HUES48 (cell line): ENCODE data around the gene GSTA3.
"Not testable (repeated sequence)": the region's sequence is repeated elsewhere in the genome, so short reads cannot be mapped to it uniquely, and the experiment has no call there.

Experiments used
- H3K27ac ChIP-seq: one replicate; pipeline ENCODE4 v1.7.0; 2013; ENCODE audit warnings: low read depth, low read length, inconsistent platforms
- H3K27me3 ChIP-seq: 2 replicates; pipeline ENCODE4 v1.6.1; 2013; ENCODE audit warnings: mild to moderate bottlenecking, low read length; ENCODE audit not compliant: control insufficient read depth, insufficient read depth
- H3K36me3 ChIP-seq: 2 replicates; pipeline ENCODE4 v1.6.1; 2013; ENCODE audit warnings: low read length; ENCODE audit not compliant: control insufficient read depth, insufficient read depth
- H3K4me1 ChIP-seq: 2 replicates; pipeline ENCODE4 v1.6.1; 2013; ENCODE audit warnings: mild to moderate bottlenecking, low read length; ENCODE audit not compliant: control insufficient read depth, insufficient read depth
- H3K4me3 ChIP-seq: 2 replicates; pipeline ENCODE4 v1.5.1; 2013; ENCODE audit warnings: mild to moderate bottlenecking, low read depth, low read length
- H3K9ac ChIP-seq: 2 replicates; pipeline ENCODE4 v1.6.1; 2013; ENCODE audit warnings: mild to moderate bottlenecking, low read depth, low read length, moderate library complexity
- H3K9me3 ChIP-seq: 2 replicates; pipeline ENCODE4 v1.6.1; 2013; ENCODE audit warnings: low read length; ENCODE audit not compliant: control insufficient read depth, insufficient read depth

Gene GSTA3

DNA sequence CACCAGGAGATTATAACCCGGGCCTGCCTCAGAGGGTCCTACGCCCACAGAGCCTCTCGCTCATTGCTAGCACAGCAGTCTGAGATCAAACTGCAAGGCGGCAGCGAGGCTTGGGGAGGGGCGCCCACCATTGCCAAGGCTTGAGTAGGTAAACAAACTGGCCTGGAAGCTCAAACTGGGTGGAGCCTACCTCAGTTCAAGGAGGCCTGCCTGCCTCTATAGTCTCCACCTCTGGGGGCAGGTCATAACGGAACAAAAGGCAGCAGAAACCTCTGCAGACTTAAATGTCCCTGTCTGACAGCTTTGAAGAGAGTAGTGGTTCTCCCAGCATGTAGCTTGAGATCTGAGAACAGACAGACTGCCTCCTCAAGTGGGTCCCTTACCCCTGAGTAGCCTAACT is 48.3 kb downstream of the GSTA3 start:
- H3K4me1 ChIP-seq, H3K27ac ChIP-seq, H3K4me3 ChIP-seq, H3K9ac ChIP-seq, H3K9me3 ChIP-seq, H3K27me3 ChIP-seq, H3K36me3 ChIP-seq: not testable (repeated sequence)

DNA sequence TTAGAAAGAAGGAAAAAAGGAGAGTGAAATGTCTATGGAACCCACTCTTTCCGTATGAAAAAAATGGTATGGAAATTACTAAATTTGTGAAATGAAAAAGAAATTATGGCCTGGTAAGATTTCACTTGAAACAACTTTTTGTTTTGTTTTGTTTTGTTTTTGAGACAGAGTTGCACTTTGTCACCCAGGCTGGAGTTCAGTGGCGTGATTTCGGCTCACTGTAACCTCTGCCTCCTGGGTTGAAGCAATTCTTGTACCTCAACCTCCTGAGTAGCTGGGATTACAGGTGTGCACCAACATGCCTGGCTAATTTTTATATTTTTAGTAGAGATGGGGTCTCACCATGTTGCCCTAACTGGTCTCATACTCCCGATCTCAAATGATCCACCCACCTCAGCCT is 51.1 kb downstream of the GSTA3 start:
- H3K4me3 ChIP-seq: no peak overlapping the region
- no peaks in the 10 kb centered on the region for H3K27me3 ChIP-seq
- no peaks in the 10 kb centered on the region for H3K36me3 ChIP-seq
- H3K27ac ChIP-seq: no peak overlapping the region
- no peaks in the 10 kb centered on the region for H3K9me3 ChIP-seq
- no peak overlapping the region for H3K9ac ChIP-seq
- H3K4me1 ChIP-seq: peaks cover 6% of the 10 kb centered on the region; the same call in 1 of the 2 replicates

DNA sequence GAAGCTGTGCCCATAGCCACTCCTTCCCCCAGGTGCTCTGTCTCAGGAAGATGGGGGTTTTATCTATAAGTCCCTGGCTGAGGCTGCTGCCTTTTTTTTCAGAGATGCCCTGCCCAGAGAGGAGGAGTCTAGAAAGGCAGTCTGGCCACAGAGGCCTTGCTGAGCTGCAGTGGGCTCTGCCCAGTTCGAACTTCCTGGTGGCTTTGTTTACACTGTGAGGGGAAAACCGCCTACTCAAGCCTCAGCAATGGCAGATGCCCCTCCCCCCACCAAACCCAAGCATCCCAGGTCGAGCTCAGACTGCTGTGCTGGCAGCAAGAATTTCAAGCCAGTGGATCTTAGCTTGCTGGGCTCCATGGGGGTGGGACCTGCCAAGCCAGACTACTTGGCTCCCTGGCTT is 53.4 kb downstream of the GSTA3 start:
- not testable (repeated sequence) for H3K4me1 ChIP-seq, H3K9ac ChIP-seq, H3K27me3 ChIP-seq, H3K36me3 ChIP-seq, H3K4me3 ChIP-seq, H3K9me3 ChIP-seq
- peak overlapping the region; percentile 42 for H3K27ac ChIP-seq

DNA sequence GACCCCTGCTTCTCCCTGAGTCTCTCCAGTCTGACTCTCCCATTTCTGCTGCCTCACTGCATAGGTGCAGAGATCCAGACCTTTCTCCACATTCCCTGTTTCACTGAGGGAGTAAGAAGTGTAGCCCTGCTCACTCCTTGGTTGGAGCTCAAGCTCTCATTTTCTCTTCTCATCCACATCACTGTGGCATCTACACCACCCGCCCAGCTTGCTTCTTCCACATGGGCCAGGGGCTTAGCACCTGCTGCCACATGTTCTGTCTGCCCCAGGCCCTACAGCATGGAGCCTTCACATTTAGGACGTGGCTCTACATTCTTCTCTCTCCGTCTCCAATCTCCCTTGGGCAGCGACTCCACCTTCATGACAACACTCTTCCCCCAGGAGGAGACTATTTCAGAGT is 60.4 kb downstream of the GSTA3 start:
- no peak overlapping the region for H3K27ac ChIP-seq
- H3K36me3 ChIP-seq: no peaks in the 10 kb centered on the region
- no peak overlapping the region for H3K4me3 ChIP-seq
- H3K9me3 ChIP-seq: no peaks in the 10 kb centered on the region; the same call in 1 of the 2 replicates
- H3K27me3 ChIP-seq: no peaks in the 10 kb centered on the region
- H3K9ac ChIP-seq: no peak overlapping the region
- H3K4me1 ChIP-seq: no peaks in the 10 kb centered on the region
